Measurements from ENCODE around the gene ACAP1. TPM values are rescaled to one million over a fixed set of nuclear protein-coding genes. Genes with fewer than 3 reads are reported as not detected.

Gene ACAP1
- total RNA-seq, 1 experiment from 2014 or later = 10.9 TPM

- TF ChIP-seq EZH2 (IDR thresholded peaks at IDR 0.05; ENCODE audit: low read depth) (no peak), CTCF (conservative IDR thresholded peaks at IDR 0.05) (no peak)
- H2AFZ ChIP-seq = no peak overlapping the region
- peaks cover 8% of the 10 kb centered on the region; the same call in 1 of the 2 replicates for H3F3A ChIP-seq (ENCODE audit: insufficient read depth, low read depth)
- ChIA-PET CTCF (interaction anchor here (0.7 kb wide), 1 partner anchor 12 kb away, joined by 3 read pairs; no protein-coding TSS in a partner anchor), POLR2A (ENCODE audit: unreplicated experiment) (no interaction called here)
- no peak for DNase-seq
- H3K27ac ChIP-seq = no peak overlapping the region
- H3K36me3 ChIP-seq (ENCODE audit: low read depth) = no peaks in the 10 kb centered on the region
- no peaks in the 10 kb centered on the region for H3K4me1 ChIP-seq (replicated peaks; ENCODE audit: insufficient read depth)
- intact Hi-C loops (cut with micrococcal nuclease; ENCODE audit: unreplicated experiment) = no loop called here
- H4K20me1 ChIP-seq (ENCODE audit: insufficient read depth) = no peaks in the 10 kb centered on the region
- H3K4me2 ChIP-seq = no peak overlapping the region
- peaks cover 13% of the 10 kb centered on the region for H3K27me3 ChIP-seq (ENCODE audit: insufficient read depth, low read depth)
- no peaks in the 10 kb centered on the region for H3K9me2 ChIP-seq (ENCODE audit: insufficient read depth)
- no TSS peak for BruUV-seq (replicated peaks)
- H3K4me3 ChIP-seq = no peak overlapping the region
- H3K9me3 ChIP-seq (ENCODE audit: insufficient read depth, low read depth) = no peaks in the 10 kb centered on the region
- no peaks in the 10 kb centered on the region for H3K79me2 ChIP-seq (ENCODE audit: low read depth)
These were observed 5.5 kb downstream of the ACAP1 start for GRCh38 chr17:7341842-7342241.

GRCh38 chr17:7343250-7343649 is 6.9 kb downstream of the ACAP1 start:
- H3K9me3 ChIP-seq (ENCODE audit: insufficient read depth, low read depth) = no peaks in the 10 kb centered on the region
- no peak overlapping the region for H3K4me3 ChIP-seq
- no peak for DNase-seq
- H4K20me1 ChIP-seq (ENCODE audit: insufficient read depth) = no peaks in the 10 kb centered on the region
- ChIA-PET POLR2A (ENCODE audit: unreplicated experiment) (interaction anchor here (0.6 kb wide), 2 partner anchors 77 to 298 kb away, joined by 3 to 4 read pairs; no protein-coding TSS in a partner anchor), CTCF (no interaction called here)
- H3K27ac ChIP-seq = no peak overlapping the region
- peaks cover 8% of the 10 kb centered on the region; the same call in 1 of the 2 replicates for H3F3A ChIP-seq (ENCODE audit: insufficient read depth, low read depth)
- H3K36me3 ChIP-seq (ENCODE audit: low read depth) = no peaks in the 10 kb centered on the region
- H3K9me2 ChIP-seq (ENCODE audit: insufficient read depth) = no peaks in the 10 kb centered on the region
- H3K4me1 ChIP-seq (replicated peaks; ENCODE audit: insufficient read depth) = no peaks in the 10 kb centered on the region
- H3K4me2 ChIP-seq = no peak overlapping the region
- TF ChIP-seq CTCF (conservative IDR thresholded peaks at IDR 0.05) (no peak), EZH2 (IDR thresholded peaks at IDR 0.05; ENCODE audit: low read depth) (no peak)
- BruUV-seq (replicated peaks) = no TSS peak
- no peaks in the 10 kb centered on the region for H3K79me2 ChIP-seq (ENCODE audit: low read depth)
- peaks cover 13% of the 10 kb centered on the region for H3K27me3 ChIP-seq (ENCODE audit: insufficient read depth, low read depth)
- intact Hi-C loops (cut with micrococcal nuclease; ENCODE audit: unreplicated experiment) = no loop called here
- no peak overlapping the region for H2AFZ ChIP-seq

GRCh38 chr17:7346761-7347614 is 10.7 kb downstream of the ACAP1 start:
- Histone ChIP-seq H3K4me1 (replicated peaks; ENCODE audit: insufficient read depth) (peaks cover 7% of the 10 kb centered on the region), H3K4me3 (no peak overlapping the region), H3K9me3 (ENCODE audit: insufficient read depth, low read depth) (no peaks in the 10 kb centered on the region), H2AFZ (no peak overlapping the region), H4K20me1 (ENCODE audit: insufficient read depth) (no peaks in the 10 kb centered on the region), H3K27me3 (ENCODE audit: insufficient read depth, low read depth) (peaks cover 13% of the 10 kb centered on the region), H3K36me3 (ENCODE audit: low read depth) (no peaks in the 10 kb centered on the region), H3K4me2 (no peak overlapping the region), H3K27ac (no peak overlapping the region), H3K9me2 (ENCODE audit: insufficient read depth) (no peaks in the 10 kb centered on the region), H3F3A (ENCODE audit: insufficient read depth, low read depth) (peaks cover 27% of the 10 kb centered on the region), H3K79me2 (ENCODE audit: low read depth) (peaks cover 18% of the 10 kb centered on the region)
- BruUV-seq (replicated peaks) = no TSS peak
- TF ChIP-seq EZH2 (IDR thresholded peaks at IDR 0.05; ENCODE audit: low read depth) (no peak), CTCF (conservative IDR thresholded peaks at IDR 0.05) (no peak)
- intact Hi-C loops (cut with micrococcal nuclease; ENCODE audit: unreplicated experiment) = loop anchor here (1.0 kb wide), 1 partner anchor 66 kb away; the partner anchor contains the start of gene SLC2A4
- POLR2A ChIA-PET (ENCODE audit: unreplicated experiment) = no interaction called here
- CTCF ChIA-PET = no interaction called here
- no peak for DNase-seq

Measured in PC-9 (cell line).